Measurements from ENCODE around the gene LRG1. TPM values are rescaled to one million over a fixed set of nuclear protein-coding genes. Genes with fewer than 3 reads are reported as not detected.

The LRG1 gene
- polyA plus RNA-seq, 1 experiment: 0.05 TPM

DNA sequence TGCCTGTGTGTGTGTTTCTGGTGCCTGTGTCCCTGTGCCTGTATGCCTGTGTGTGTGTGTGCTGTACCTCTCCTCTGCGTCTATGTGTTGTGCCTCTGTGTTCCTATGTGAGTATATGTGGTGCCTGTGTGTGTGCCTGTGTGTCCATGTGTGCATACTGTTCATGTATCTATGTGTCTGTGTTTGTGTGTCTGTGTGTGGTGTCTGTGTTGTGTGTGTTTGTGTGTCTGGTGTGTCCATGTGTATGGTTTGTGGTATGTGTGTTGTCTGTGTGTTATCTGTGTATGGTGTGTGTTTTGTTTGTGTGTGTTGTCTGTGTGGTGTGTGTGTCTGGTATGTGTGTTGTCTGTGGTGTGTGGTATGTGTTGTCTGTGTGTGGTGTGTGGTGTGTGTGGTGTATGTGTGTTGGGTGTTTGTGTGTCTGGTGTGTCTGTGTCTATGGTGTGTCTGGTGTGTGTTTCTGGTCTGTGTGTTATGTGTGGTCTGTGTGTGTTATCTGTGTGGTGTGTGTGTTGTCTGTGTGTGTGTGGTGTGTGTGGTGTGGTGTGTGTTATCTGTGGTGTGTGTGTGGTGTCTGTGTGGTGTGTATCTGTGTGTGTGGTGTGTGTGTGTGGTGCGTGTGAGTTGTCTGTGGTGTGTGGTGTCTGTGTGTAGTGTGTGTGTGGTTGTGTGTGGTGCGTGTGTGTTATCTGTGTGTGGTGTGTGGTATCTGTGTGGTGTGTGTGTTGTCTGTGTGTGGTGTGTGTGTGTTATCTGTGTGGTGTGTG is 47.3 kb downstream of the LRG1 start:
- H3K9me3 ChIP-seq (ENCODE audit: control insufficient read depth, insufficient read depth, low read length): no peaks in the 10 kb centered on the region; the same call in 1 of the 2 replicates
- no peak overlapping the region for H3K4me3 ChIP-seq (ENCODE audit: low read depth, low read length)
- TF ChIP-seq, protein P1, sequence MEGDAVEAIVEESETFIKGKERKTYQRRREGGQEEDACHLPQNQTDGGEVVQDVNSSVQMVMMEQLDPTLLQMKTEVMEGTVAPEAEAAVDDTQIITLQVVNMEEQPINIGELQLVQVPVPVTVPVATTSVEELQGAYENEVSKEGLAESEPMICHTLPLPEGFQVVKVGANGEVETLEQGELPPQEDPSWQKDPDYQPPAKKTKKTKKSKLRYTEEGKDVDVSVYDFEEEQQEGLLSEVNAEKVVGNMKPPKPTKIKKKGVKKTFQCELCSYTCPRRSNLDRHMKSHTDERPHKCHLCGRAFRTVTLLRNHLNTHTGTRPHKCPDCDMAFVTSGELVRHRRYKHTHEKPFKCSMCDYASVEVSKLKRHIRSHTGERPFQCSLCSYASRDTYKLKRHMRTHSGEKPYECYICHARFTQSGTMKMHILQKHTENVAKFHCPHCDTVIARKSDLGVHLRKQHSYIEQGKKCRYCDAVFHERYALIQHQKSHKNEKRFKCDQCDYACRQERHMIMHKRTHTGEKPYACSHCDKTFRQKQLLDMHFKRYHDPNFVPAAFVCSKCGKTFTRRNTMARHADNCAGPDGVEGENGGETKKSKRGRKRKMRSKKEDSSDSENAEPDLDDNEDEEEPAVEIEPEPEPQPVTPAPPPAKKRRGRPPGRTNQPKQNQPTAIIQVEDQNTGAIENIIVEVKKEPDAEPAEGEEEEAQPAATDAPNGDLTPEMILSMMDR (IDR thresholded peaks at IDR 0.05; ENCODE audit: low read depth, low read length): no peak
- no peaks in the 10 kb centered on the region for H3K27me3 ChIP-seq (ENCODE audit: control insufficient read depth, insufficient read depth, low read length)
- CTCF ChIA-PET: no interaction called here
- no peak overlapping the region for H3K27ac ChIP-seq (ENCODE audit: low read depth, low read length)
- DNase-seq (ENCODE audit: low read depth, low spot score): no peak
- POLR2A ChIA-PET: no interaction called here

DNA sequence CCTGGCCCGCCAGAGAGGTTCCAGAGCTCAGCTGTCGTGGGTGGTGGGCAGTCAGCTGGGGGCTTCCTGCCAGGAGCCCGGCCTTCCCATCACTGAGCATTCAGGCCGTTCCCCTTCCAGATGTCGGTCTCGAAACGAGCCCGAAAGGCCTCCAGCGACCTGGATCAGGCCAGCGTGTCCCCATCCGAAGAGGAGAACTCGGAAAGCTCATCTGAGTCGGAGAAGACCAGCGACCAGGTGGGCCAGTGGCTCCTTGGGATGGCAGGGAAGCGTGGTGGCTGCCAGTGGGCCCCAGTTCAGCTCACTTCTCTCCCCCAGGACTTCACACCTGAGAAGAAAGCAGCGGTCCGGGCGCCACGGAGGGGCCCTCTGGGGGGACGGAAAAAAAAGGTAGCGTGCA is 48.4 kb downstream of the LRG1 start:
- POLR2A ChIA-PET: interaction anchor here (0.6 kb wide), 1 partner anchor 157 kb away, joined by 6 read pairs; no protein-coding TSS in a partner anchor
- H3K9me3 ChIP-seq (ENCODE audit: control insufficient read depth, insufficient read depth, low read length): no peaks in the 10 kb centered on the region; the same call in 1 of the 2 replicates
- no peaks in the 10 kb centered on the region for H3K27me3 ChIP-seq (ENCODE audit: control insufficient read depth, insufficient read depth, low read length)
- CTCF ChIA-PET: no interaction called here
- no peak overlapping the region for H3K27ac ChIP-seq (ENCODE audit: low read depth, low read length)
- no peak for DNase-seq (ENCODE audit: low read depth, low spot score)
- TF ChIP-seq, protein P1 (IDR thresholded peaks at IDR 0.05; ENCODE audit: low read depth, low read length): no peak
- H3K4me3 ChIP-seq (ENCODE audit: low read depth, low read length): no peak overlapping the region

GRCh38 chr19:4488496-4488895 is 51.3 kb downstream of the LRG1 start:
- no peaks in the 10 kb centered on the region for H3K27me3 ChIP-seq (ENCODE audit: control insufficient read depth, insufficient read depth, low read length)
- no peak for DNase-seq (ENCODE audit: low read depth, low spot score)
- H3K27ac ChIP-seq (ENCODE audit: low read depth, low read length): no peak overlapping the region
- ChIA-PET CTCF (no interaction called here), POLR2A (no interaction called here)
- H3K9me3 ChIP-seq (ENCODE audit: control insufficient read depth, insufficient read depth, low read length): no peaks in the 10 kb centered on the region; the same call in 1 of the 2 replicates
- H3K4me3 ChIP-seq (ENCODE audit: low read depth, low read length): no peak overlapping the region
- TF ChIP-seq, protein P1 (IDR thresholded peaks at IDR 0.05; ENCODE audit: low read depth, low read length): no peak

- POLR2A ChIA-PET: no interaction called here
- TF ChIP-seq, protein P1 (IDR thresholded peaks at IDR 0.05; ENCODE audit: low read depth, low read length): no peak
Measured at GRCh38 chr19:4487572-4487971, 52.3 kb downstream of the LRG1 start.

More at GRCh38 chr19:4487572-4487971, 52.3 kb downstream of the LRG1 start:
- no peak overlapping the region for H3K4me3 ChIP-seq (ENCODE audit: low read depth, low read length)
- H3K9me3 ChIP-seq (ENCODE audit: control insufficient read depth, insufficient read depth, low read length): no peaks in the 10 kb centered on the region; the same call in 1 of the 2 replicates
- no peak overlapping the region for H3K27ac ChIP-seq (ENCODE audit: low read depth, low read length)
- CTCF ChIA-PET: no interaction called here
- H3K27me3 ChIP-seq (ENCODE audit: control insufficient read depth, insufficient read depth, low read length): no peaks in the 10 kb centered on the region
- no peak for DNase-seq (ENCODE audit: low read depth, low spot score)

Other genes starting within 250 kb of the LRG1 start
- not detected in 2 replicates for gene TMIGD2, start 237.6 kb downstream of the LRG1 start, polyA plus RNA-seq (2011; rRNA removed)
- 6.8 and 8.9 TPM in 2 replicates for gene FSD1, start 235.4 kb downstream of the LRG1 start, polyA plus RNA-seq (2011; rRNA removed)
- 5.3 and 7.4 TPM in 2 replicates for gene STAP2, start 201.2 kb downstream of the LRG1 start, polyA plus RNA-seq (2011; rRNA removed)
- 5.1 and 6.5 TPM in 2 replicates for gene MPND, start 196.5 kb downstream of the LRG1 start, polyA plus RNA-seq (2011; rRNA removed)
- gene SH3GL1, start 139.5 kb downstream of the LRG1 start, polyA plus RNA-seq (2011; rRNA removed): 40.2 and 57.9 TPM in 2 replicates
- gene CHAF1A, start 137.4 kb downstream of the LRG1 start, polyA plus RNA-seq (2011; rRNA removed): 5.0 and 6.0 TPM in 2 replicates
- 45.2 and 58.3 TPM in 2 replicates for gene UBXN6, start 82.2 kb downstream of the LRG1 start, polyA plus RNA-seq (2011; rRNA removed)
- gene HDGFL2, start 67.7 kb downstream of the LRG1 start, polyA plus RNA-seq (2011; rRNA removed): 23.5 and 28.2 TPM in 2 replicates
- 0.07 and 0.11 TPM in 2 replicates for gene PLIN4, start 21.6 kb downstream of the LRG1 start, polyA plus RNA-seq (2011; rRNA removed)
- gene PLIN5, start 4.8 kb downstream of the LRG1 start, polyA plus RNA-seq (2011; rRNA removed): not detected in 2 replicates
- gene SEMA6B, start 19.6 kb upstream of the LRG1 start, polyA plus RNA-seq (2011; rRNA removed): 0.66 and 1.1 TPM in 2 replicates
- 4.1 and 4.7 TPM in 2 replicates for gene TNFAIP8L1, start 99.5 kb upstream of the LRG1 start, polyA plus RNA-seq (2011; rRNA removed)
- gene MYDGF, start 130.3 kb upstream of the LRG1 start, polyA plus RNA-seq (2011; rRNA removed): 126 and 160 TPM in 2 replicates
- gene DPP9, start 183.8 kb upstream of the LRG1 start, polyA plus RNA-seq (2011; rRNA removed): 5.6 and 9.0 TPM in 2 replicates